ENCODE data around the gene PGM1. TPM values are rescaled to one million over a fixed set of nuclear protein-coding genes. Genes with fewer than 3 reads are reported as not detected.
A peak's percentile ranks its signal among the peaks of the same experiment; 100 is the strongest.

The PGM1 gene
- total RNA-seq, 1 donor from 2014 or later: 36.9 TPM

GRCh38 chr1:63630238-63630637 is 37.0 kb downstream of the PGM1 start:
- H3K4me1 Mint-ChIP-seq (ENCODE audit: low read depth, unreplicated experiment): peaks cover 17% of the 10 kb centered on the region
- no peaks in the 10 kb centered on the region for H3K4me1 ChIP-seq (ENCODE audit: insufficient read depth, low read length)
- no peaks in the 10 kb centered on the region for H3K9me3 Mint-ChIP-seq (ENCODE audit: unreplicated experiment)
- H3K9ac ChIP-seq (ENCODE audit: low read length): no peak overlapping the region
- no peaks in the 10 kb centered on the region for H3K27me3 ChIP-seq (ENCODE audit: insufficient read depth, low read length)
- H3K4me3 ChIP-seq (ENCODE audit: insufficient read depth, low read depth, low read length): no peak overlapping the region
- H2AFZ ChIP-seq (ENCODE audit: low read depth, low read length): no peak overlapping the region
- H4K20me1 ChIP-seq (ENCODE audit: insufficient read depth, low read length): no peaks in the 10 kb centered on the region
- TF ChIP-seq CTCF (IDR thresholded peaks at IDR 0.05; ENCODE audit: insufficient read depth, low read depth, low read length) (no peak), EZH2 (IDR thresholded peaks at IDR 0.05; ENCODE audit: insufficient read depth, low read length) (no peak)
- no peak overlapping the region for H3K4me3 Mint-ChIP-seq (ENCODE audit: unreplicated experiment)
- no peak overlapping the region for H3K4me2 ChIP-seq (ENCODE audit: low read length)
- peaks cover 25% of the 10 kb centered on the region for H3K36me3 Mint-ChIP-seq (ENCODE audit: low read depth, unreplicated experiment)
- no peaks in the 10 kb centered on the region for H3K79me2 ChIP-seq (ENCODE audit: insufficient read depth, low read length)
- H3K9me3 ChIP-seq (ENCODE audit: insufficient read depth, low read depth, low read length): no peaks in the 10 kb centered on the region
- no peak overlapping the region for H3K27ac ChIP-seq (ENCODE audit: low read depth, low read length)
- no peaks in the 10 kb centered on the region for H3K27me3 Mint-ChIP-seq (ENCODE audit: low read depth, unreplicated experiment)
- H3K27ac Mint-ChIP-seq (ENCODE audit: unreplicated experiment): no peak overlapping the region
- FAIRE-seq (no peak), DNase-seq (ENCODE audit: low read depth) (peak; percentile 20)
- H3K36me3 ChIP-seq (ENCODE audit: insufficient read depth, low read length): no peaks in the 10 kb centered on the region

GRCh38 chr1:63630666-63631065 is 37.5 kb downstream of the PGM1 start:
- no peaks in the 10 kb centered on the region for H3K36me3 ChIP-seq (ENCODE audit: insufficient read depth, low read length)
- no peak for TF ChIP-seq CTCF (IDR thresholded peaks at IDR 0.05; ENCODE audit: insufficient read depth, low read depth, low read length)
- TF ChIP-seq EZH2 (IDR thresholded peaks at IDR 0.05; ENCODE audit: insufficient read depth, low read length): no peak

GRCh38 chr1:63632110-63632509 is 38.9 kb downstream of the PGM1 start:
- no peak overlapping the region for H3K4me3 ChIP-seq (ENCODE audit: insufficient read depth, low read depth, low read length)
- no peaks in the 10 kb centered on the region for H3K4me1 ChIP-seq (ENCODE audit: insufficient read depth, low read length)
- Mint-ChIP-seq H3K36me3 (ENCODE audit: low read depth, unreplicated experiment) (peaks cover 39% of the 10 kb centered on the region), H3K4me3 (ENCODE audit: unreplicated experiment) (no peak overlapping the region), H3K27me3 (ENCODE audit: low read depth, unreplicated experiment) (no peaks in the 10 kb centered on the region), H3K9me3 (ENCODE audit: unreplicated experiment) (no peaks in the 10 kb centered on the region), H3K27ac (ENCODE audit: unreplicated experiment) (no peak overlapping the region), H3K4me1 (ENCODE audit: low read depth, unreplicated experiment) (peaks cover 7% of the 10 kb centered on the region)
- no peak overlapping the region for H3K4me2 ChIP-seq (ENCODE audit: low read length)
- H2AFZ ChIP-seq (ENCODE audit: low read depth, low read length): no peak overlapping the region
- TF ChIP-seq EZH2 (IDR thresholded peaks at IDR 0.05; ENCODE audit: insufficient read depth, low read length) (no peak), CTCF (IDR thresholded peaks at IDR 0.05; ENCODE audit: insufficient read depth, low read depth, low read length) (no peak)
- no peak overlapping the region for H3K9ac ChIP-seq (ENCODE audit: low read length)
- FAIRE-seq (no peak), DNase-seq (ENCODE audit: low read depth) (no peak)
- H3K27me3 ChIP-seq (ENCODE audit: insufficient read depth, low read length): no peaks in the 10 kb centered on the region
- H3K27ac ChIP-seq (ENCODE audit: low read depth, low read length): no peak overlapping the region
- H4K20me1 ChIP-seq (ENCODE audit: insufficient read depth, low read length): no peaks in the 10 kb centered on the region
- H3K79me2 ChIP-seq (ENCODE audit: insufficient read depth, low read length): no peaks in the 10 kb centered on the region
- H3K9me3 ChIP-seq (ENCODE audit: insufficient read depth, low read depth, low read length): no peaks in the 10 kb centered on the region
- H3K36me3 ChIP-seq (ENCODE audit: insufficient read depth, low read length): no peaks in the 10 kb centered on the region

More at GRCh38 chr1:63630666-63631065, 37.5 kb downstream of the PGM1 start:
- H3K9ac ChIP-seq (ENCODE audit: low read length): no peak overlapping the region
- no peaks in the 10 kb centered on the region for H3K79me2 ChIP-seq (ENCODE audit: insufficient read depth, low read length)
- no peaks in the 10 kb centered on the region for H3K4me1 ChIP-seq (ENCODE audit: insufficient read depth, low read length)
- H3K4me2 ChIP-seq (ENCODE audit: low read length): no peak overlapping the region
- Mint-ChIP-seq H3K9me3 (ENCODE audit: unreplicated experiment) (no peaks in the 10 kb centered on the region), H3K27me3 (ENCODE audit: low read depth, unreplicated experiment) (no peaks in the 10 kb centered on the region), H3K4me3 (ENCODE audit: unreplicated experiment) (no peak overlapping the region), H3K36me3 (ENCODE audit: low read depth, unreplicated experiment) (peaks cover 28% of the 10 kb centered on the region), H3K4me1 (ENCODE audit: low read depth, unreplicated experiment) (peaks cover 14% of the 10 kb centered on the region), H3K27ac (ENCODE audit: unreplicated experiment) (no peak overlapping the region)
- FAIRE-seq: peak; percentile 43
- H2AFZ ChIP-seq (ENCODE audit: low read depth, low read length): no peak overlapping the region
- H3K9me3 ChIP-seq (ENCODE audit: insufficient read depth, low read depth, low read length): no peaks in the 10 kb centered on the region
- no peak overlapping the region for H3K27ac ChIP-seq (ENCODE audit: low read depth, low read length)
- H3K4me3 ChIP-seq (ENCODE audit: insufficient read depth, low read depth, low read length): no peak overlapping the region
- peak; percentile 49 for DNase-seq (ENCODE audit: low read depth)
- no peaks in the 10 kb centered on the region for H3K27me3 ChIP-seq (ENCODE audit: insufficient read depth, low read length)
- H4K20me1 ChIP-seq (ENCODE audit: insufficient read depth, low read length): no peaks in the 10 kb centered on the region
